PC-3 (cell line): Measurements from ENCODE around the gene SRPK3.

Experiments
- EZH2 ChIP-seq: fragments of 300-600 bp; sonication (generic); IDR thresholded peaks from one replicate; pipeline ENCODE4 v1.6.1; 2017; ENCODE audit warnings: antibody characterized with exemption, mild to moderate bottlenecking, low read length; ENCODE audit not compliant: unreplicated experiment
- EZH2phosphoT487 ChIP-seq: fragments of 300-600 bp; sonication (generic); IDR thresholded peaks from 2 replicates; pipeline ENCODE4 v1.6.1; 2018; ENCODE audit warnings: mild to moderate bottlenecking, antibody characterized with exemption, low read length, borderline replicate concordance
- TF ChIP-seq, protein P1 (sequence below): fragments of 300-600 bp; sonication (generic); conservative IDR thresholded peaks from 2 replicates; pipeline ENCODE4 v1.5.1; 2017; ENCODE audit warnings: antibody characterized with exemption, low read depth, mild to moderate bottlenecking, low read length

GRCh38 chrX:153731845-153732215 is 49.0 kb upstream of the SRPK3 start:
- TF ChIP-seq, protein P1, sequence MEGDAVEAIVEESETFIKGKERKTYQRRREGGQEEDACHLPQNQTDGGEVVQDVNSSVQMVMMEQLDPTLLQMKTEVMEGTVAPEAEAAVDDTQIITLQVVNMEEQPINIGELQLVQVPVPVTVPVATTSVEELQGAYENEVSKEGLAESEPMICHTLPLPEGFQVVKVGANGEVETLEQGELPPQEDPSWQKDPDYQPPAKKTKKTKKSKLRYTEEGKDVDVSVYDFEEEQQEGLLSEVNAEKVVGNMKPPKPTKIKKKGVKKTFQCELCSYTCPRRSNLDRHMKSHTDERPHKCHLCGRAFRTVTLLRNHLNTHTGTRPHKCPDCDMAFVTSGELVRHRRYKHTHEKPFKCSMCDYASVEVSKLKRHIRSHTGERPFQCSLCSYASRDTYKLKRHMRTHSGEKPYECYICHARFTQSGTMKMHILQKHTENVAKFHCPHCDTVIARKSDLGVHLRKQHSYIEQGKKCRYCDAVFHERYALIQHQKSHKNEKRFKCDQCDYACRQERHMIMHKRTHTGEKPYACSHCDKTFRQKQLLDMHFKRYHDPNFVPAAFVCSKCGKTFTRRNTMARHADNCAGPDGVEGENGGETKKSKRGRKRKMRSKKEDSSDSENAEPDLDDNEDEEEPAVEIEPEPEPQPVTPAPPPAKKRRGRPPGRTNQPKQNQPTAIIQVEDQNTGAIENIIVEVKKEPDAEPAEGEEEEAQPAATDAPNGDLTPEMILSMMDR: no peak
- TF ChIP-seq EZH2 (no peak), EZH2phosphoT487 (no peak)
